ENCODE results near the gene TSPAN18.

- TF ChIP-seq CTCF (IDR thresholded peaks at IDR 0.05; ENCODE audit: control extremely low read depth in 1 of 3, insufficient read depth in 1 of 3, low read depth in 1 of 3, low read length in 3 of 3) (peak; percentile 57 to 83 (median 79)), SIN3A (conservative IDR thresholded peaks at IDR 0.05 in 1 of 2, IDR thresholded peaks at IDR 0.05 in 1 of 2; ENCODE audit: low read depth in 1 of 2, low read length in 2 of 2) (no peak), ATF2 (IDR thresholded peaks at IDR 0.05; ENCODE audit: low read length) (no peak), EZH2 (IDR thresholded peaks at IDR 0.05; ENCODE audit: low read depth, low read length, severe bottlenecking) (no peak), JUND (IDR thresholded peaks at IDR 0.05; ENCODE audit: low read length) (no peak), POLR2A (IDR thresholded peaks at IDR 0.05; ENCODE audit: control extremely low read depth in 1 of 2, low read depth in 2 of 2, low read length in 2 of 2) (no peak), EP300 (IDR thresholded peaks at IDR 0.05; ENCODE audit: borderline replicate concordance in 1 of 2, low read depth in 2 of 2, low read length in 2 of 2) (no peak)
These were observed 250.8 kb downstream of the TSPAN18 start for GRCh38 chr11:44977493-44977984.
